Astrocyte of the spinal cord (primary cell): ENCODE results near the gene LONRF2.

ENCODE experiments used
- DNase-seq: peaks from one replicate; pipeline ENCODE4 v3.0.0; 2011; ENCODE audit warnings: low read depth, low spot score
- H3K4me3 ChIP-seq: 2 replicates; pipeline ENCODE4 v1.5.1; 2011; ENCODE audit warnings: low read depth, mild to moderate bottlenecking, low read length, moderate library complexity
- CTCF ChIP-seq: IDR thresholded peaks from 2 replicates; pipeline ENCODE4 v1.5.1; 2012; ENCODE audit warnings: low read depth, mild to moderate bottlenecking, low read length, inconsistent platforms
- in situ Hi-C: cut with HindIII; loops from 2 replicates; pipeline ENCODE4 v1.10.0; 2017; ENCODE audit warnings: low sequenced_read_pairs

LONRF2 gene

GRCh38 chr2:100224988-100225710 is 97.2 kb downstream of the LONRF2 start:
- H3K4me3 ChIP-seq = no peak overlapping the region
- in situ Hi-C loops = no loop called here
- no peak for TF ChIP-seq CTCF
- no peak for DNase-seq

DNA sequence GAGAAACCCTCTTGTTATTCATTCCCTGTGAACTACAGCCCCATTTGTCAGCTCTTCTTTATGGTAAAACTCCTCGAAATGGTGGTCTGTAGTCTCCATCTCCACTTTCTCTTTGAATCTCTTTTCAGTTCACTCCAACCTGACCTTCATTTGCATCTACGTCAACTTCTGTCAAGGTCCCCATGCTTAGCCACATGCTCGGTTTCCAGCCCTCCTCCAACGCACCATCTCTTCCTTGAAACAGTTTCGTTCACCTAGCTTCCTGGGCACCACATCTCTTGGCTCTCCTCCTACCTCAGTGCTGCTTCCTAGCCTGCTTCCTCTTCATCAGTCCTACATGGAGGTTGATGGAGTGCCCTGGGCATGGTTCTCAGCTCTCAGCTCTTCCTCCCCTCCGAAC is 98.8 kb downstream of the LONRF2 start:
- no peak overlapping the region for H3K4me3 ChIP-seq
- TF ChIP-seq CTCF = no peak
- DNase-seq = no peak
- in situ Hi-C loops = no loop called here
